H9 (cell line): ENCODE data around the gene AGR3. TPM values are rescaled to one million over a fixed set of nuclear protein-coding genes. Genes with fewer than 3 reads are reported as not detected.

ENCODE experiments used
- DNase-seq: peaks from one replicate; pipeline ENCODE4 v3.0.0-alpha.2; 2017
- H2AFZ ChIP-seq: one replicate; pipeline ENCODE4 v1.6.1; 2013; ENCODE audit warnings: mild to moderate bottlenecking, low read length, control low read depth, moderate library complexity
- H2AK5ac ChIP-seq: 2 replicates; pipeline ENCODE4 v1.6.1; 2013; ENCODE audit warnings: low read length, control low read depth, mixed read lengths; ENCODE audit not compliant: insufficient read length
- H2BK120ac ChIP-seq: one replicate; pipeline ENCODE4 v1.6.1; 2013; ENCODE audit warnings: low read depth, mild to moderate bottlenecking, low read length, control low read depth, inconsistent platforms; ENCODE audit not compliant: poor library complexity, severe bottlenecking
- H2BK12ac ChIP-seq: 2 replicates; pipeline ENCODE4 v1.6.1; 2013; ENCODE audit warnings: low read length, control low read depth, mixed read lengths, low read depth; ENCODE audit not compliant: insufficient read length
- H2BK15ac ChIP-seq: 2 replicates; pipeline ENCODE4 v1.6.1; 2013; ENCODE audit warnings: low read depth, low read length, control low read depth
- H2BK20ac ChIP-seq: one replicate; pipeline ENCODE4 v1.6.1; 2013; ENCODE audit warnings: low read depth, mild to moderate bottlenecking, low read length, control low read depth, inconsistent platforms; ENCODE audit not compliant: poor library complexity, severe bottlenecking
- H2BK5ac ChIP-seq: 2 replicates; pipeline ENCODE4 v1.6.1; 2013; ENCODE audit warnings: low read length, control low read depth, mixed read lengths; ENCODE audit not compliant: insufficient read length
- H3K14ac ChIP-seq: 2 replicates; pipeline ENCODE4 v1.6.1; 2013; ENCODE audit warnings: low read length, control low read depth; ENCODE audit not compliant: insufficient read depth
- H3K18ac ChIP-seq: 2 replicates; pipeline ENCODE4 v1.6.1; 2013; ENCODE audit warnings: low read depth, mild to moderate bottlenecking, mixed read lengths, low read length, control low read depth; ENCODE audit not compliant: insufficient read length
- H3K23ac ChIP-seq: 2 replicates; pipeline ENCODE4 v1.6.1; 2013; ENCODE audit warnings: low read length, control low read depth, mixed read lengths, low read depth; ENCODE audit not compliant: insufficient read length
- H3K23me2 ChIP-seq: 2 replicates; pipeline ENCODE4 v1.6.1; 2013; ENCODE audit warnings: low read depth, mild to moderate bottlenecking, mixed read lengths, low read length, control low read depth; ENCODE audit not compliant: insufficient read length, poor library complexity, severe bottlenecking
- H3K27ac ChIP-seq: 2 replicates; pipeline ENCODE4 v1.5.1; 2013; ENCODE audit warnings: low read length, control low read depth, mixed read lengths, low read depth; ENCODE audit not compliant: insufficient read length
- H3K27me3 ChIP-seq: 2 replicates; pipeline ENCODE4 v1.6.1; 2013; ENCODE audit warnings: low read length, control low read depth, inconsistent platforms; ENCODE audit not compliant: insufficient read depth
- H3K4ac ChIP-seq: 2 replicates; pipeline ENCODE4 v1.6.1; 2013; ENCODE audit warnings: low read depth, mild to moderate bottlenecking, control low read depth, inconsistent platforms, low read length, moderate library complexity
- H3K4me1 ChIP-seq: 2 replicates; pipeline ENCODE4 v1.6.1; 2013; ENCODE audit warnings: low read length, control low read depth, inconsistent platforms; ENCODE audit not compliant: insufficient read depth
- H3K4me2 ChIP-seq: 2 replicates; pipeline ENCODE4 v1.6.1; 2013; ENCODE audit warnings: low read length, control low read depth, mixed read lengths; ENCODE audit not compliant: insufficient read length, insufficient read depth
- H3K56ac ChIP-seq: 2 replicates; pipeline ENCODE4 v1.6.1; 2013; ENCODE audit warnings: low read depth, mild to moderate bottlenecking, mixed read lengths, low read length, control low read depth; ENCODE audit not compliant: insufficient read length
- H3K79me1 ChIP-seq: 2 replicates; pipeline ENCODE4 v1.6.1; 2013; ENCODE audit warnings: low read depth, mild to moderate bottlenecking, moderate library complexity, low read length, control low read depth, inconsistent platforms; ENCODE audit not compliant: insufficient read depth, poor library complexity, severe bottlenecking
- H3K79me2 ChIP-seq: 2 replicates; pipeline ENCODE4 v1.6.1; 2013; ENCODE audit warnings: low read length, control low read depth, inconsistent platforms; ENCODE audit not compliant: insufficient read depth
- H3K9ac ChIP-seq: 2 replicates; pipeline ENCODE4 v1.6.1; 2013; ENCODE audit warnings: low read length, control low read depth, mixed read lengths; ENCODE audit not compliant: insufficient read length; ENCODE audit errors: extremely low read depth
- H3K9me3 ChIP-seq: one replicate; pipeline ENCODE4 v1.6.1; 2013; ENCODE audit warnings: low read depth, low read length, inconsistent platforms; ENCODE audit not compliant: control insufficient read depth
- H3T11ph ChIP-seq: one replicate; pipeline ENCODE4 v1.6.1; 2013; ENCODE audit warnings: mild to moderate bottlenecking, low read length, control low read depth, inconsistent platforms
- H4K20me1 ChIP-seq: one replicate; pipeline ENCODE4 v1.6.1; 2013; ENCODE audit not compliant: control insufficient read depth, insufficient read length, insufficient read depth
- H4K5ac ChIP-seq: 2 replicates; pipeline ENCODE4 v1.6.1; 2013; ENCODE audit warnings: low read depth, mild to moderate bottlenecking, mixed read lengths, low read length, control low read depth; ENCODE audit not compliant: insufficient read length
- H4K8ac ChIP-seq: replicated peaks from 2 replicates; pipeline ENCODE4 v1.6.1; 2013; ENCODE audit warnings: low read length, control low read depth, mixed read lengths, low read depth; ENCODE audit not compliant: insufficient read length
- H4K91ac ChIP-seq: 2 replicates; pipeline ENCODE4 v1.6.1; 2013; ENCODE audit warnings: low read depth, mild to moderate bottlenecking, moderate library complexity, mixed read lengths, low read length, control low read depth; ENCODE audit not compliant: insufficient read length
- H3K27ac Mint-ChIP-seq, 3 experiments: 2 replicates in 2 of 3; 3 replicates in 1 of 3; pipeline ENCODE4 v1.8.0; 2020 to 2021; ENCODE audit warnings: mixed read lengths in 3 of 3, mild to moderate bottlenecking in 1 of 3, moderate library complexity in 1 of 3
- H3K27me3 Mint-ChIP-seq: 2 replicates; pipeline ENCODE4 v1.8.0; 2021; ENCODE audit warnings: low read depth, mild to moderate bottlenecking, moderate library complexity, mixed read lengths
- H3K36me3 Mint-ChIP-seq, 3 experiments: 2 replicates in 2 of 3; 3 replicates in 1 of 3; pipeline ENCODE4 v1.8.0; 2020 to 2021; ENCODE audit warnings: low read depth in 3 of 3, mixed read lengths in 3 of 3; ENCODE audit not compliant: insufficient read depth in 1 of 3
- H3K4me1 Mint-ChIP-seq, 2 experiments: 2 replicates each; pipeline ENCODE4 v1.8.0; 2020; ENCODE audit warnings: mixed read lengths in 2 of 2
- H3K4me3 Mint-ChIP-seq, 2 experiments: 2 replicates in 1 of 2; 3 replicates in 1 of 2; pipeline ENCODE4 v1.8.0; 2020 to 2021; ENCODE audit warnings: mild to moderate bottlenecking in 2 of 2, mixed read lengths in 2 of 2, moderate library complexity in 1 of 2
- H3K9me3 Mint-ChIP-seq, 2 experiments: 2 replicates in 1 of 2; 3 replicates in 1 of 2; pipeline ENCODE4 v1.8.0; 2020; ENCODE audit warnings: mild to moderate bottlenecking in 2 of 2, mixed read lengths in 2 of 2, moderate library complexity in 1 of 2
- CTCF ChIP-seq: fragments of 200-600 bp; sonication (generic); conservative IDR thresholded peaks from 3 replicates; pipeline ENCODE4 v1.8.0; 2021; ENCODE audit warnings: antibody characterized with exemption, mild to moderate bottlenecking
- WGBS: extraction: QIAGEN DNeasy Blood & Tissue Kit; methylation state at CpG from one replicate; pipeline ENCODE4 v1.1.7; 2013; ENCODE audit warnings: missing lambda C conversion rate, low lambda C conversion rate, mixed read lengths; ENCODE audit not compliant: insufficient read length; ENCODE audit errors: extremely low coverage; 5-methylcytosine and 5-hydroxymethylcytosine counted together
- total RNA-seq: library from RNA; stranded (reverse); gene quantifications from 2 replicates; pipeline ENCODE4 v1.2.1, GENCODE V29; 2021

AGR3 gene
- total RNA-seq, 1 experiment from 2014 or later, result not detected

GRCh38 chr7:16846601-16847165 lies 35.1 kb downstream of the AGR3 start:
- Histone ChIP-seq H3K23me2 (no peaks in the 10 kb centered on the region), H4K20me1 (no peaks in the 10 kb centered on the region), H2BK15ac (no peak overlapping the region), H4K5ac (no peak overlapping the region), H3K56ac (no peak overlapping the region), H3K4ac (no peak overlapping the region), H3K18ac (no peak overlapping the region), H2BK20ac (no peak overlapping the region), H3K14ac (no peak overlapping the region), H2AK5ac (no peak overlapping the region), H2BK12ac (no peak overlapping the region), H3K4me1 (no peaks in the 10 kb centered on the region), H2AFZ (no peak overlapping the region), H3K79me1 (no peaks in the 10 kb centered on the region), H2BK5ac (no peak overlapping the region), H3K4me2 (no peak overlapping the region), H3T11ph (no peak overlapping the region), H4K91ac (no peak overlapping the region), H3K9ac (no peak overlapping the region), H3K27me3 (no peaks in the 10 kb centered on the region; the same call in 1 of the 2 replicates), H3K9me3 (no peaks in the 10 kb centered on the region), H3K27ac (no peak overlapping the region), H3K79me2 (no peaks in the 10 kb centered on the region), H2BK120ac (no peak overlapping the region), H4K8ac (no peak overlapping the region), H3K23ac (no peak overlapping the region)
- H3K27ac Mint-ChIP-seq, result no peak overlapping the region
- no peaks in the 10 kb centered on the region for H3K27me3 Mint-ChIP-seq
- no peaks in the 10 kb centered on the region for H3K36me3 Mint-ChIP-seq
- TF ChIP-seq CTCF, result no peak
- H3K9me3 Mint-ChIP-seq, result no peaks in the 10 kb centered on the region
- no peak for DNase-seq
- H3K4me3 Mint-ChIP-seq, result no peak overlapping the region
- H3K4me1 Mint-ChIP-seq, result peaks cover 3 to 5% of the 10 kb centered on the region in 2 experiments; a peak in 1 of 4 replicates
- no CpG with 5 or more reads among the region's 2 CpGs for WGBS
